GM23338 (cell line): Measurements from ENCODE around the gene AHNAK. TPM values are rescaled to one million over a fixed set of nuclear protein-coding genes. Genes with fewer than 3 reads are reported as not detected.

Experiments used
- ATAC-seq: fragments of 200-7000 bp; cut with Tn5 transposase; 3 replicates; pipeline ENCODE4 v1.9.1; 2020
- DNase-seq: peaks from one replicate; pipeline ENCODE4 v3.0.0-alpha.2; 2015; ENCODE audit warnings: low spot score
- H2AFZ ChIP-seq: fragments of 200-600 bp; sonication (generic); 2 replicates; pipeline ENCODE4 v1.8.0; 2016; ENCODE audit warnings: antibody characterized with exemption, mild to moderate bottlenecking, moderate library complexity
- H3F3A ChIP-seq: fragments of 200-600 bp; sonication (generic); replicated peaks from 2 replicates; pipeline ENCODE4 v1.8.0; 2017; ENCODE audit warnings: antibody characterized with exemption, mixed run types, low read depth
- H3K27ac ChIP-seq: fragments of 200-600 bp; sonication (generic); 2 replicates; pipeline ENCODE4 v1.6.1; 2016; ENCODE audit warnings: low read depth
- H3K27me3 ChIP-seq: fragments of 200-600 bp; sonication (generic); 2 replicates; pipeline ENCODE4 v1.8.0; 2016; ENCODE audit warnings: mild to moderate bottlenecking, mixed run types, moderate library complexity; ENCODE audit not compliant: insufficient read depth
- H3K36me3 ChIP-seq: fragments of 200-600 bp; sonication (generic); 2 replicates; pipeline ENCODE4 v1.8.0; 2016; ENCODE audit warnings: mild to moderate bottlenecking; ENCODE audit not compliant: insufficient read depth
- H3K4me1 ChIP-seq: fragments of 200-600 bp; sonication (generic); 2 replicates; pipeline ENCODE4 v1.8.0; 2016; ENCODE audit warnings: mild to moderate bottlenecking, moderate library complexity; ENCODE audit not compliant: insufficient read depth
- H3K4me2 ChIP-seq: fragments of 200-600 bp; sonication (generic); 2 replicates; pipeline ENCODE4 v1.7.1; 2017; ENCODE audit warnings: mixed run types
- H3K4me3 ChIP-seq: fragments of 200-600 bp; sonication (generic); 2 replicates; pipeline ENCODE4 v1.6.1; 2016; ENCODE audit warnings: mixed run types
- H3K79me2 ChIP-seq: fragments of 200-600 bp; sonication (generic); replicated peaks from 2 replicates; pipeline ENCODE4 v1.8.0; 2017; ENCODE audit warnings: mild to moderate bottlenecking; ENCODE audit not compliant: insufficient read depth
- H3K9me2 ChIP-seq: fragments of 200-600 bp; sonication (generic); 2 replicates; pipeline ENCODE4 v1.8.0; 2017; ENCODE audit not compliant: insufficient read depth
- H4K20me1 ChIP-seq: fragments of 200-600 bp; sonication (generic); replicated peaks from 2 replicates; pipeline ENCODE4 v1.8.0; 2017; ENCODE audit warnings: mild to moderate bottlenecking; ENCODE audit not compliant: insufficient read depth
- H3K27ac Mint-ChIP-seq: 2 replicates; pipeline ENCODE4 v1.8.0; 2020; ENCODE audit warnings: inconsistent platforms, mild to moderate bottlenecking, moderate library complexity, mixed read lengths
- H3K27me3 Mint-ChIP-seq: 3 replicates; pipeline ENCODE4 v1.8.0; 2022; ENCODE audit warnings: low read depth, mild to moderate bottlenecking, moderate library complexity, mixed read lengths, inconsistent platforms; ENCODE audit not compliant: insufficient read depth, poor library complexity
- H3K36me3 Mint-ChIP-seq: 3 replicates; pipeline ENCODE4 v1.8.0; 2021; ENCODE audit warnings: low read depth, mild to moderate bottlenecking, inconsistent platforms, moderate library complexity, mixed read lengths
- H3K4me1 Mint-ChIP-seq: 3 replicates; pipeline ENCODE4 v1.8.0; 2020; ENCODE audit warnings: mild to moderate bottlenecking, inconsistent platforms, mixed read lengths
- H3K4me3 Mint-ChIP-seq: 3 replicates; pipeline ENCODE4 v1.8.0; 2021; ENCODE audit warnings: moderate library complexity, mild to moderate bottlenecking, inconsistent platforms, mixed read lengths
- H3K9me3 Mint-ChIP-seq: 3 replicates; pipeline ENCODE4 v1.8.0; 2020; ENCODE audit warnings: moderate library complexity, mild to moderate bottlenecking, inconsistent platforms, mixed read lengths
- EZH2 ChIP-seq: fragments of 200-600 bp; sonication (generic); IDR thresholded peaks from one replicate; pipeline ENCODE4 v1.8.0; 2017; ENCODE audit warnings: antibody characterized with exemption, mild to moderate bottlenecking, low read depth; ENCODE audit not compliant: unreplicated experiment
- EZH2phosphoT487 ChIP-seq: fragments of 200-600 bp; sonication (generic); IDR thresholded peaks from one replicate; pipeline ENCODE4 v1.8.1; 2018; ENCODE audit warnings: antibody characterized with exemption; ENCODE audit not compliant: unreplicated experiment
- JUNB ChIP-seq: IDR thresholded peaks from one replicate; pipeline ENCODE4 v1.6.1; 2016; ENCODE audit warnings: antibody characterized with exemption; ENCODE audit not compliant: unreplicated experiment
- NANOG ChIP-seq: IDR thresholded peaks from 2 replicates; pipeline ENCODE4 v1.6.1; 2016; ENCODE audit warnings: antibody characterized with exemption, borderline replicate concordance
- polyA plus RNA-seq: library from polyadenylated mRNA; unstranded; fragments of >200 nt; fragmentation: Nextera tagmentation; extraction: Ambion mirVana; gene quantifications from 2 replicates; pipeline ENCODE4 v1.2.1, GENCODE V29; 2016
- total RNA-seq: library from RNA; depleted of rRNA; stranded (reverse); fragments of >200 nt; shearing (Covaris generic); gene quantifications from 2 replicates; pipeline ENCODE4 v1.2.3, GENCODE V29; 2014
- TF ChIP-seq, protein P1 (sequence below), 2 experiments: fragments of 200-600 bp in 1 of 2; sonication (generic) in 1 of 2; conservative IDR thresholded peaks; 2 replicates each; pipeline versions ENCODE4 v1.5.1 to v1.6.1; 2016 to 2017; ENCODE audit warnings: antibody characterized with exemption in 2 of 2, low read depth in 2 of 2, mild to moderate bottlenecking in 2 of 2, moderate library complexity in 1 of 2

AHNAK gene
- total and polyA plus RNA-seq, 2 experiments from 2014 or later, result 0.91 to 2.1 TPM

GRCh38 chr11:62546929-62547625, 471 bp upstream of the AHNAK start:
- peaks cover 93% of the 10 kb centered on the region for H3K27me3 ChIP-seq

GRCh38 chr11:62545437-62546243, 966 bp downstream of the AHNAK start:
- H3K9me2 ChIP-seq, result no peaks in the 10 kb centered on the region
- H3K9me3 Mint-ChIP-seq, result no peaks in the 10 kb centered on the region; the same call in 2 of the 3 replicates
- H3K4me1 ChIP-seq, result peaks cover 38% of the 10 kb centered on the region; the same call in 1 of the 2 replicates
- no peaks in the 10 kb centered on the region for H3K36me3 Mint-ChIP-seq
- H3K4me1 Mint-ChIP-seq, result peaks cover 51% of the 10 kb centered on the region
- no peak overlapping the region for H3K27ac Mint-ChIP-seq
- H3K27me3 Mint-ChIP-seq, result peaks cover 79% of the 10 kb centered on the region
- no peak for TF ChIP-seq EZH2
- TF ChIP-seq, protein P1, sequence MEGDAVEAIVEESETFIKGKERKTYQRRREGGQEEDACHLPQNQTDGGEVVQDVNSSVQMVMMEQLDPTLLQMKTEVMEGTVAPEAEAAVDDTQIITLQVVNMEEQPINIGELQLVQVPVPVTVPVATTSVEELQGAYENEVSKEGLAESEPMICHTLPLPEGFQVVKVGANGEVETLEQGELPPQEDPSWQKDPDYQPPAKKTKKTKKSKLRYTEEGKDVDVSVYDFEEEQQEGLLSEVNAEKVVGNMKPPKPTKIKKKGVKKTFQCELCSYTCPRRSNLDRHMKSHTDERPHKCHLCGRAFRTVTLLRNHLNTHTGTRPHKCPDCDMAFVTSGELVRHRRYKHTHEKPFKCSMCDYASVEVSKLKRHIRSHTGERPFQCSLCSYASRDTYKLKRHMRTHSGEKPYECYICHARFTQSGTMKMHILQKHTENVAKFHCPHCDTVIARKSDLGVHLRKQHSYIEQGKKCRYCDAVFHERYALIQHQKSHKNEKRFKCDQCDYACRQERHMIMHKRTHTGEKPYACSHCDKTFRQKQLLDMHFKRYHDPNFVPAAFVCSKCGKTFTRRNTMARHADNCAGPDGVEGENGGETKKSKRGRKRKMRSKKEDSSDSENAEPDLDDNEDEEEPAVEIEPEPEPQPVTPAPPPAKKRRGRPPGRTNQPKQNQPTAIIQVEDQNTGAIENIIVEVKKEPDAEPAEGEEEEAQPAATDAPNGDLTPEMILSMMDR (conservative IDR thresholded peaks at IDR 0.05; ENCODE audit: low read depth in 2 of 2), result peak in 1 of 2 experiments; percentile 6; a peak in 1 of 4 replicates
- H2AFZ ChIP-seq, result peak overlapping the region; percentile 94
- ATAC-seq, result peak; percentile 40
- DNase-seq, result peak; percentile 83
- H3K4me2 ChIP-seq, result peak overlapping the region; percentile 96
- peaks cover 3% of the 10 kb centered on the region; the same call in 1 of the 2 replicates for H4K20me1 ChIP-seq
- no peaks in the 10 kb centered on the region for H3K79me2 ChIP-seq
- H3K36me3 ChIP-seq, result no peaks in the 10 kb centered on the region
- H3K4me3 ChIP-seq, result peak overlapping the region; percentile 88
- no peak overlapping the region for H3K27ac ChIP-seq
- H3F3A ChIP-seq, result 0 out of 2 replicates have a peak, but pooled peaks cover 3% of the 10 kb centered on the region
- H3K4me3 Mint-ChIP-seq, result peak overlapping the region; percentile 83
- peaks cover 95% of the 10 kb centered on the region for H3K27me3 ChIP-seq

More at GRCh38 chr11:62546929-62547625, 471 bp upstream of the AHNAK start:
- H3K9me3 Mint-ChIP-seq, result no peaks in the 10 kb centered on the region; the same call in 1 of the 3 replicates
- TF ChIP-seq EZH2, result peak; percentile 70
- TF ChIP-seq JUNB, result no peak
- TF ChIP-seq EZH2phosphoT487, result peak; percentile 58
- TF ChIP-seq NANOG, result no peak
- Histone ChIP-seq H3K36me3 (no peaks in the 10 kb centered on the region), H3K4me1 (peaks cover 37% of the 10 kb centered on the region; the same call in 1 of the 2 replicates), H3K9me2 (no peaks in the 10 kb centered on the region), H3F3A (0 out of 2 replicates have a peak, but pooled peaks cover 3% of the 10 kb centered on the region), H3K4me3 (peak overlapping the region; percentile 88), H3K4me2 (peak overlapping the region; percentile 96), H3K79me2 (no peaks in the 10 kb centered on the region), H4K20me1 (peaks cover 3% of the 10 kb centered on the region; the same call in 1 of the 2 replicates), H2AFZ (peak overlapping the region; percentile 85), H3K27ac (no peak overlapping the region)
- H3K27me3 Mint-ChIP-seq, result peaks cover 81% of the 10 kb centered on the region
- peak overlapping the region; percentile 72 for H3K4me3 Mint-ChIP-seq
- no peak overlapping the region for H3K27ac Mint-ChIP-seq
- no peaks in the 10 kb centered on the region for H3K36me3 Mint-ChIP-seq
- DNase-seq (peak; percentile 60), ATAC-seq (no peak)
- H3K4me1 Mint-ChIP-seq, result peaks cover 50% of the 10 kb centered on the region
